ENCODE data around the gene BRIP1.
"Not testable (repeated sequence)": the region's sequence is repeated elsewhere in the genome, so short reads cannot be mapped to it uniquely, and the experiment has no call there.

Gene BRIP1

GRCh38 chr17:61878984-61879612 lies 15.8 kb upstream of the BRIP1 start:
- no peak for ATAC-seq (replicated peaks; ENCODE audit: extremely low read depth, poor library complexity, severe bottlenecking)
- no peak for DNase-seq (ENCODE audit: low spot score in 2 of 2)
- H3K27ac Mint-ChIP-seq (ENCODE audit: low read depth), result no peak overlapping the region
- no peaks in the 10 kb centered on the region for H3K9me3 Mint-ChIP-seq
- H3K4me1 Mint-ChIP-seq, result no peaks in the 10 kb centered on the region
- H3K36me3 Mint-ChIP-seq (ENCODE audit: insufficient read depth), result peaks cover 32% of the 10 kb centered on the region
- H3K27me3 Mint-ChIP-seq, result no peaks in the 10 kb centered on the region
- no peak overlapping the region for H3K4me3 Mint-ChIP-seq

- DNase-seq (ENCODE audit: low spot score in 2 of 2) (no peak), ATAC-seq (replicated peaks; ENCODE audit: extremely low read depth, poor library complexity, severe bottlenecking) (no peak)
- Mint-ChIP-seq H3K4me1 (peaks cover 6% of the 10 kb centered on the region), H3K27me3 (no peaks in the 10 kb centered on the region), H3K27ac (ENCODE audit: low read depth) (no peak overlapping the region), H3K9me3 (no peaks in the 10 kb centered on the region), H3K4me3 (no peak overlapping the region), H3K36me3 (ENCODE audit: insufficient read depth) (peaks cover 30% of the 10 kb centered on the region)
Observed at GRCh38 chr17:61878520-61878919, 15.2 kb upstream of the BRIP1 start.

- peaks cover 27% of the 10 kb centered on the region for H3K36me3 Mint-ChIP-seq (ENCODE audit: insufficient read depth)
- no peaks in the 10 kb centered on the region for H3K9me3 Mint-ChIP-seq
- no peak overlapping the region for H3K27ac Mint-ChIP-seq (ENCODE audit: low read depth)
- ATAC-seq (replicated peaks; ENCODE audit: extremely low read depth, poor library complexity, severe bottlenecking) (no peak), DNase-seq (ENCODE audit: low spot score in 2 of 2) (no peak)
- peaks cover 7% of the 10 kb centered on the region for H3K4me1 Mint-ChIP-seq
- no peaks in the 10 kb centered on the region for H3K27me3 Mint-ChIP-seq
- no peak overlapping the region for H3K4me3 Mint-ChIP-seq
Observed at GRCh38 chr17:61877837-61878236, 14.5 kb upstream of the BRIP1 start.

- no peak overlapping the region for H3K4me3 Mint-ChIP-seq
- H3K36me3 Mint-ChIP-seq (ENCODE audit: insufficient read depth), result peaks cover 27% of the 10 kb centered on the region
- peaks cover 7% of the 10 kb centered on the region for H3K4me1 Mint-ChIP-seq
- DNase-seq (ENCODE audit: low spot score in 2 of 2) (no peak), ATAC-seq (replicated peaks; ENCODE audit: extremely low read depth, poor library complexity, severe bottlenecking) (no peak)
- no peaks in the 10 kb centered on the region for H3K9me3 Mint-ChIP-seq
- H3K27ac Mint-ChIP-seq (ENCODE audit: low read depth), result no peak overlapping the region
- H3K27me3 Mint-ChIP-seq, result no peaks in the 10 kb centered on the region
Observed at GRCh38 chr17:61875804-61876203, 12.5 kb upstream of the BRIP1 start.

- DNase-seq (ENCODE audit: low spot score in 2 of 2), result no peak
- no peak for ATAC-seq (replicated peaks; ENCODE audit: extremely low read depth, poor library complexity, severe bottlenecking)
- Mint-ChIP-seq H3K4me3 (no peak overlapping the region), H3K27me3 (no peaks in the 10 kb centered on the region), H3K27ac (ENCODE audit: low read depth) (no peak overlapping the region), H3K9me3 (no peaks in the 10 kb centered on the region), H3K36me3 (ENCODE audit: insufficient read depth) (peaks cover 27% of the 10 kb centered on the region), H3K4me1 (peaks cover 7% of the 10 kb centered on the region)
Observed at GRCh38 chr17:61875285-61875684, 12.0 kb upstream of the BRIP1 start.

GRCh38 chr17:61874075-61874474 lies 10.7 kb upstream of the BRIP1 start:
- Mint-ChIP-seq H3K4me1 (peaks cover 7% of the 10 kb centered on the region), H3K9me3 (no peaks in the 10 kb centered on the region), H3K4me3 (no peak overlapping the region), H3K36me3 (ENCODE audit: insufficient read depth) (peaks cover 29% of the 10 kb centered on the region), H3K27ac (ENCODE audit: low read depth) (peak overlapping the region; percentile 0), H3K27me3 (no peaks in the 10 kb centered on the region)
- DNase-seq (ENCODE audit: low spot score in 2 of 2) (no peak), ATAC-seq (replicated peaks; ENCODE audit: extremely low read depth, poor library complexity, severe bottlenecking) (no peak)

GRCh38 chr17:61872099-61872498 lies 8.8 kb upstream of the BRIP1 start:
- DNase-seq (ENCODE audit: low spot score in 2 of 2), result no peak
- no peaks in the 10 kb centered on the region for H3K27me3 Mint-ChIP-seq
- H3K9me3 Mint-ChIP-seq, result no peaks in the 10 kb centered on the region
- H3K4me1 Mint-ChIP-seq, result peaks cover 7% of the 10 kb centered on the region
- no peak overlapping the region for H3K27ac Mint-ChIP-seq (ENCODE audit: low read depth)
- no peak overlapping the region for H3K4me3 Mint-ChIP-seq
- H3K36me3 Mint-ChIP-seq (ENCODE audit: insufficient read depth), result peaks cover 22% of the 10 kb centered on the region
- ATAC-seq (replicated peaks; ENCODE audit: extremely low read depth, poor library complexity, severe bottlenecking), result no peak

GRCh38 chr17:61869138-61869537 lies 5.8 kb upstream of the BRIP1 start:
- no peak for DNase-seq (ENCODE audit: low spot score in 2 of 2)
- Mint-ChIP-seq H3K4me1 (peaks cover 8% of the 10 kb centered on the region), H3K27ac (ENCODE audit: low read depth) (no peak overlapping the region), H3K36me3 (ENCODE audit: insufficient read depth) (peaks cover 16% of the 10 kb centered on the region), H3K9me3 (no peaks in the 10 kb centered on the region), H3K4me3 (no peak overlapping the region), H3K27me3 (no peaks in the 10 kb centered on the region)
- ATAC-seq (replicated peaks; ENCODE audit: extremely low read depth, poor library complexity, severe bottlenecking), result no peak

GRCh38 chr17:61868074-61868473 lies 4.7 kb upstream of the BRIP1 start:
- DNase-seq (ENCODE audit: low spot score in 2 of 2) (no peak), ATAC-seq (replicated peaks; ENCODE audit: extremely low read depth, poor library complexity, severe bottlenecking) (no peak)
- H3K27ac Mint-ChIP-seq (ENCODE audit: low read depth), result no peak overlapping the region
- no peaks in the 10 kb centered on the region for H3K27me3 Mint-ChIP-seq
- H3K4me3 Mint-ChIP-seq, result no peak overlapping the region
- peaks cover 18% of the 10 kb centered on the region for H3K36me3 Mint-ChIP-seq (ENCODE audit: insufficient read depth)
- H3K9me3 Mint-ChIP-seq, result no peaks in the 10 kb centered on the region
- H3K4me1 Mint-ChIP-seq, result peaks cover 9% of the 10 kb centered on the region

GRCh38 chr17:61867033-61867432 lies 3.7 kb upstream of the BRIP1 start:
- DNase-seq (ENCODE audit: low spot score in 2 of 2), result no peak
- Mint-ChIP-seq H3K4me3 (no peak overlapping the region), H3K9me3 (no peaks in the 10 kb centered on the region), H3K27ac (ENCODE audit: low read depth) (no peak overlapping the region), H3K36me3 (ENCODE audit: insufficient read depth) (peaks cover 19% of the 10 kb centered on the region), H3K27me3 (no peaks in the 10 kb centered on the region), H3K4me1 (peaks cover 18% of the 10 kb centered on the region)
- ATAC-seq (replicated peaks; ENCODE audit: extremely low read depth, poor library complexity, severe bottlenecking), result no peak

GRCh38 chr17:61863801-61864126 lies 436 bp upstream of the BRIP1 start:
- ATAC-seq (replicated peaks; ENCODE audit: extremely low read depth, poor library complexity, severe bottlenecking) (peak; percentile 17), DNase-seq (ENCODE audit: low spot score in 2 of 2) (no peak)
- Mint-ChIP-seq H3K9me3 (no peaks in the 10 kb centered on the region), H3K27me3 (no peaks in the 10 kb centered on the region), H3K4me1 (peaks cover 25% of the 10 kb centered on the region), H3K27ac (ENCODE audit: low read depth) (peak overlapping the region; percentile 92), H3K36me3 (ENCODE audit: insufficient read depth) (peaks cover 6% of the 10 kb centered on the region), H3K4me3 (peak overlapping the region; percentile 95)

GRCh38 chr17:61862105-61862574 lies 1.2 kb downstream of the BRIP1 start:
- H3K4me3 Mint-ChIP-seq, result peak overlapping the region; percentile 95
- no peak for ATAC-seq (replicated peaks; ENCODE audit: extremely low read depth, poor library complexity, severe bottlenecking)
- DNase-seq (ENCODE audit: low spot score in 2 of 2), result no peak
- H3K9me3 Mint-ChIP-seq, result no peaks in the 10 kb centered on the region
- H3K36me3 Mint-ChIP-seq (ENCODE audit: insufficient read depth), result peaks cover 6% of the 10 kb centered on the region
- H3K27me3 Mint-ChIP-seq, result no peaks in the 10 kb centered on the region
- H3K27ac Mint-ChIP-seq (ENCODE audit: low read depth), result peak overlapping the region; percentile 92
- H3K4me1 Mint-ChIP-seq, result peaks cover 25% of the 10 kb centered on the region

GRCh38 chr17:61860397-61860796 lies 2.9 kb downstream of the BRIP1 start:
- H3K27me3 Mint-ChIP-seq; H3K4me3 Mint-ChIP-seq; DNase-seq (ENCODE audit: low spot score in 2 of 2); ATAC-seq (replicated peaks; ENCODE audit: extremely low read depth, poor library complexity, severe bottlenecking); H3K36me3 Mint-ChIP-seq (ENCODE audit: insufficient read depth); H3K27ac Mint-ChIP-seq (ENCODE audit: low read depth); H3K9me3 Mint-ChIP-seq: not testable (repeated sequence)
- H3K4me1 Mint-ChIP-seq, result peaks cover 25% of the 10 kb centered on the region

Data from central memory CD8-positive, alpha-beta T cell (primary cell).